HG02623 (cell line): Measurements from ENCODE around the gene SLC22A12.
"Not testable (repeated sequence)": the region's sequence is repeated elsewhere in the genome, so short reads cannot be mapped to it uniquely, and the experiment has no call there.

Source experiments
- ATAC-seq: cut with Tn5 transposase; IDR thresholded peaks from one replicate; pipeline ENCODE4 v1.9.1; 2021; ENCODE audit warnings: moderate library complexity; ENCODE audit not compliant: unreplicated experiment

Gene SLC22A12

GRCh38 chr11:64583296-64584262 is 7.4 kb upstream of the SLC22A12 start:
- no peak for ATAC-seq

- ATAC-seq, result no peak
Observed at GRCh38 chr11:64585150-64585549, 5.9 kb upstream of the SLC22A12 start.

- no peak for ATAC-seq
Observed at GRCh38 chr11:64586366-64586765, 4.7 kb upstream of the SLC22A12 start.

DNA sequence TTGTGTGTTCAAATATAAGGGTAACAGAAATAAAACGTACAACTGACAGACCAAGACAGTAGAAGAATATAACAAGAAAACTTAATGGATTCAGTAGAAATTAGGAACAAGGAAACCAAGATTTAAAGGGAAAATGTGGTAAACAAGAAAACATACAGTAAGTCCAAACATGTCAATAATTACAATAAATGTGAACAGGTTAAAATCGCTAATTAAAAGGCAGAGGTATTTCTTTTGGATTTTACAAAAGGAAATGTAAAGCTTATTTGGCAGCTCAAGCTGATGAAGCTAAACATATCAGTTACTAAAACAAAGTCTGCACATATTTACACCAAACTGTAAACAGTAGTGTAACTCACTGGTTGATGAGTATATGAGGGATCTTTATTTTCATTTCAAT is 2.3 kb upstream of the SLC22A12 start:
- ATAC-seq, result no peak

DNA sequence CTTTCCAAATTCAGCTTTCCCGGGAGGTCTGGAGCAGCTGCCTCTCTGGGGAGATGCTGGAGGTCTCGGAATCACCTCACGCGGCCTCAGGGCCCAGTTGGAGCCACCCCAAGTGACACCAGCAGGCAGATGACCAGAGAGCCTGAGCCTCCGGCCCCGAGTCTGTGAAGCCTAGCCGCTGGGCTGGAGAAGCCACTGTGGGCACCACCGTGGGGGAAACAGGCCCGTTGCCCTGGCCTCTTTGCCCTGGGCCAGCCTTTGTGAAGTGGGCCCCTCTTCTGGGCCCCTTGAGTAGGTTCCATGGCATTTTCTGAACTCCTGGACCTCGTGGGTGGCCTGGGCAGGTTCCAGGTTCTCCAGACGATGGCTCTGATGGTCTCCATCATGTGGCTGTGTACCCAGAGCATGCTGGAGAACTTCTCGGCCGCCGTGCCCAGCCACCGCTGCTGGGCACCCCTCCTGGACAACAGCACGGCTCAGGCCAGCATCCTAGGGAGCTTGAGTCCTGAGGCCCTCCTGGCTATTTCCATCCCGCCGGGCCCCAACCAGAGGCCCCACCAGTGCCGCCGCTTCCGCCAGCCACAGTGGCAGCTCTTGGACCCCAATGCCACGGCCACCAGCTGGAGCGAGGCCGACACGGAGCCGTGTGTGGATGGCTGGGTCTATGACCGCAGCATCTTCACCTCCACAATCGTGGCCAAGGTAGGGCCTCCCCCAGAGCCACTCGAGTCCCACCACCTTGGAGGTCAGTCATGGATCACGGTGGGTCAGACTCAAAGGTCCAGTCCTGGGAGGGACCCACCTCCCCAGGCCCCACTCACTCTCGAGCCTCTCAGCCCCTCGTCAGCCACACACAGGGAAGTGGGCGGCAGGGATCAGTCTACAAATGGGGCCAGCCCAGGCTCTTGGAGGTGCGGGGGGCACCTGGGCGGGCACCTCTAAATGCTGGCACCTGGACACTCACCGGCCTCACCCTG is 525 bp downstream of the SLC22A12 start:
- ATAC-seq, result no peak

DNA sequence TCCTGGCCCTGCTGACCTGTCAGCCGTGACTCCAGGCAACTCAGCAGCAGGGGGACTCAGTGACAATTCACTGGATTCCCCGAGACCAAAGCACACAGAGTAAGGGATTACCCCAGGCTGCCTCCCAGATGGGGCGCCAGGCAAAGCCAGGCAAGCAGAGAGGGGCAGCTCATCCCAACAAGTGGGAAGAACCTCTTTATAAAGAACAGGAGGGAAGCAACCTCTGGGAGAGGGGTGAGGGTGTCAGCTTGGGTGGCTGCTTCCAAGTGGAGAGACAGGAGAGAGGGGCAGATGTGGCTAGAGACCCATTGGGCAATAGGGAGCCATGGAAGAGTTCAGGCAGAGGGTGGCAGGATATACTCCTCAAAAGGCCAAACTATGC is 1.2 kb downstream of the SLC22A12 start:
- ATAC-seq, result no peak

GRCh38 chr11:64592656-64593055 is 1.6 kb downstream of the SLC22A12 start:
- no peak for ATAC-seq

- no peak for ATAC-seq
Observed at GRCh38 chr11:64593156-64594105, 2.4 kb downstream of the SLC22A12 start.

DNA sequence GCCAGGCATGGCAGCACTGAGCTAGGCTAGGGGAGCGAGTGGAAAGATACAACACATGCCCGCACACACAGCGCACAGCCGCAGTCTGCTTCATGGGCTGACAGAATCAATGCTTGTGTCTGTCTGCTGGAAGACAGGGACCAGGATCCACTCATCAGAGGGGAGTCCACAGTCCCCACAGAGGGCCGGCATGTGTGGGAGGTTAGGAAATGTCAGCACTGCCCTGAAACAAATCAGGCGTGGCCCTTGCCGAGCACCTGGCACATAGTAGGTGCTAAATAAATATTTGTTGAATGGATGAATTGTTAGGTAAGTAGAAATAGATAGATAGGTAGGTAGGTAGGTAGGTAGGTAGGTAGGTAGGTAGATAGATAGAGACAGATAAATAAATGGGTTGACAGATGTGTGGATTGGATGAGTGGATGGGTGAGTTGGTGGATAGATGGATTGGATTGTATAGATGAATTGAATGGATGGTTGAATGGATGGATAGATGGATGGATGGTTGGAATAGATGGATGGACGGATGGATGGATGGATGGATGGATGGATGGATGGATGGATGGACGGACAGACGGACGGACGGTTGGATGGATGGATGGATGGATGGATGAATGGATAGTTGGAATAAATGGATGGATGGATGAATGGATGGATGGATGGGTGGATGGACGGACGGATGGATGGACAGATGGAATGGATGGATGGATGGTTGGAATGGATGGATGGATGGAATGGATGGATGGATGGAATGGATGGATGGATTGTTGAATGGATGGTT is 3.3 kb downstream of the SLC22A12 start:
- ATAC-seq, result no peak

DNA sequence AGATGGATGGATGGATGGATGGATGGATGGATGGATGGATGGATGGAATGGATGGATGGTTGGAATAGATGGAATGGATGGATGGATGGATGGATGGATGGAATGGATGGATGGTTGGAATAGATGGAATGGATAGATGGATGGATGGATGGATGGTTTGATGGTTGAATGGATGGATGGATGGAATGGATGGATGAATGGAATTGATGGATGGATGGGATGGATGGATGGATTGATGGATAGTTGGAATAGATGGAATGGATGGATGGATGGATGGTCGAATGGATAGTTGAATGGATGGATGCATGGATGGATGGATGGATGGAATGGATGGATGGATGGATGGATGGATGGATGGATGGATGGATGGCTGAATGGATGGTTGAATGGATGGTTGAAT is 4.9 kb downstream of the SLC22A12 start:
- not testable (repeated sequence) for ATAC-seq

GRCh38 chr11:64597671-64598101 is 6.7 kb downstream of the SLC22A12 start:
- ATAC-seq, result no peak

- ATAC-seq, result no peak
Observed at GRCh38 chr11:64598106-64598796, 7.2 kb downstream of the SLC22A12 start.

GRCh38 chr11:64598797-64599697 is 8.0 kb downstream of the SLC22A12 start:
- ATAC-seq, result no peak

GRCh38 chr11:64599698-64600211 is 8.7 kb downstream of the SLC22A12 start:
- no peak for ATAC-seq

DNA sequence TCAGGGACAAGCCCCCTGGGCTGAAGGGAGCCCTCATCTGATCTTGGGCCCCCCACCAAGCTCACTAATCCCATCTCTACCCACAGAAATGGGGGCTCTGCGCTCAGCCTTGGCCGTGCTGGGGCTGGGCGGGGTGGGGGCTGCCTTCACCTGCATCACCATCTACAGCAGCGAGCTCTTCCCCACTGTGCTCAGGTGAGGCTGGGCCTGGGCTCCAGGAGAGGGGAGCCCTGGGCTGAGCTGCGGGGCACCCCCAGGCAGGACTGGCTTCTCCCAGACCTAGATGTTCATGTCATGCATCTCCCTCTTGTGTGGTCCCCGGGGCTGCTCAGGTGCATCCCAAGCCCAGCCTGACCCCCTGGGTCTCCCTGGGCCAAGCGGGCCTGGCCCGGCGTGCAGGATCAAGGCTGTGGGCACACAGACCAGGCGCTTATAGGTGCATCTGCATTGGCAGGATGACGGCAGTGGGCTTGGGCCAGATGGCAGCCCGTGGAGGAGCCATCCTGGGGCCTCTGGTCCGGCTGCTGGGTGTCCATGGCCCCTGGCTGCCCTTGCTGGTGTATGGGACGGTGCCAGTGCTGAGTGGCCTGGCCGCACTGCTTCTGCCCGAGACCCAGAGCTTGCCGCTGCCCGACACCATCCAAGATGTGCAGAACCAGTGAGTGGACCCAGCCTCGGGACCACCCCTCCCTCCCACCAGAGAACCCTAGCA is 9.4 kb downstream of the SLC22A12 start:
- ATAC-seq, result no peak

GRCh38 chr11:64601605-64602465 is 10.8 kb downstream of the SLC22A12 start:
- ATAC-seq, result no peak
